Stimulated activated effector memory CD8-positive, alpha-beta T cell treated with anti-CD3 and anti-CD28 coated beads, Interleukin-12 subunit alpha, Interleukin-12 subunit beta, amount 100 ng/mL, for 72 hours (primary cell): ENCODE data around the gene GNA15.
"Not testable (repeated sequence)": the region's sequence is repeated elsewhere in the genome, so short reads cannot be mapped to it uniquely, and the experiment has no call there.

Experiments
- ATAC-seq: fragments of 150-1000 bp; cut with Tn5 transposase; 2 replicates; pipeline ENCODE4 v1.10.0; 2021
- DNase-seq, 2 donors: peaks; one replicate each; pipeline ENCODE4 v3.0.0; 2021 to 2022; ENCODE audit warnings: low spot score in 2 of 2
- H3K27ac Mint-ChIP-seq: one replicate; pipeline ENCODE4 v1.8.0; 2022; ENCODE audit warnings: mild to moderate bottlenecking, mixed read lengths
- H3K36me3 Mint-ChIP-seq: one replicate; pipeline ENCODE4 v1.8.0; 2022; ENCODE audit warnings: mild to moderate bottlenecking, mixed read lengths
- H3K4me1 Mint-ChIP-seq: one replicate; pipeline ENCODE4 v1.8.0; 2022; ENCODE audit warnings: mixed read lengths
- H3K4me3 Mint-ChIP-seq: one replicate; pipeline ENCODE4 v1.8.0; 2022; ENCODE audit warnings: mild to moderate bottlenecking, mixed read lengths
- H3K9me3 Mint-ChIP-seq: one replicate; pipeline ENCODE4 v1.8.0; 2022; ENCODE audit warnings: mixed read lengths

The GNA15 gene

GRCh38 chr19:3148503-3148902 is 12.7 kb downstream of the GNA15 start:
- Mint-ChIP-seq H3K9me3 (no peaks in the 10 kb centered on the region), H3K36me3 (peaks cover 67% of the 10 kb centered on the region), H3K27ac (no peak overlapping the region), H3K4me1 (peaks cover 21% of the 10 kb centered on the region), H3K4me3 (no peak overlapping the region)
- DNase-seq (no peak), ATAC-seq (peak; percentile 31)

- Mint-ChIP-seq H3K27ac (peak overlapping the region; percentile 60), H3K4me1 (peaks cover 21% of the 10 kb centered on the region), H3K36me3 (peaks cover 65% of the 10 kb centered on the region), H3K4me3 (no peak overlapping the region), H3K9me3 (no peaks in the 10 kb centered on the region)
- ATAC-seq: no peak
- DNase-seq: no peak
Observed at GRCh38 chr19:3149089-3149488, 13.3 kb downstream of the GNA15 start.

GRCh38 chr19:3149526-3150505 is 14.0 kb downstream of the GNA15 start:
- H3K9me3 Mint-ChIP-seq: no peaks in the 10 kb centered on the region
- H3K4me3 Mint-ChIP-seq: no peak overlapping the region
- peaks cover 21% of the 10 kb centered on the region for H3K4me1 Mint-ChIP-seq
- H3K36me3 Mint-ChIP-seq: peaks cover 58% of the 10 kb centered on the region
- H3K27ac Mint-ChIP-seq: peak overlapping the region; percentile 60
- DNase-seq (no peak), ATAC-seq (no peak)

- Mint-ChIP-seq H3K4me1 (peaks cover 21% of the 10 kb centered on the region), H3K9me3 (no peaks in the 10 kb centered on the region), H3K4me3 (no peak overlapping the region), H3K27ac (no peak overlapping the region), H3K36me3 (peaks cover 49% of the 10 kb centered on the region)
- DNase-seq (no peak), ATAC-seq (no peak)
Observed at GRCh38 chr19:3150739-3151329, 15.0 kb downstream of the GNA15 start.

- Mint-ChIP-seq H3K4me1 (peaks cover 15% of the 10 kb centered on the region), H3K9me3 (no peaks in the 10 kb centered on the region)
- ATAC-seq: no peak
Observed at GRCh38 chr19:3151563-3152418, 16.0 kb downstream of the GNA15 start.

GRCh38 chr19:3152419-3152780 is 16.6 kb downstream of the GNA15 start:
- no peak for ATAC-seq
- DNase-seq: no peak
- Mint-ChIP-seq H3K27ac (no peak overlapping the region), H3K9me3 (no peaks in the 10 kb centered on the region), H3K36me3 (peaks cover 33% of the 10 kb centered on the region), H3K4me3 (no peak overlapping the region), H3K4me1 (peaks cover 12% of the 10 kb centered on the region)

More at GRCh38 chr19:3151563-3152418, 16.0 kb downstream of the GNA15 start:
- H3K4me3 Mint-ChIP-seq: no peak overlapping the region
- no peak for DNase-seq
- H3K36me3 Mint-ChIP-seq: peaks cover 39% of the 10 kb centered on the region
- H3K27ac Mint-ChIP-seq: no peak overlapping the region

GRCh38 chr19:3153286-3154230 is 17.7 kb downstream of the GNA15 start:
- H3K9me3 Mint-ChIP-seq: no peaks in the 10 kb centered on the region
- H3K27ac Mint-ChIP-seq: no peak overlapping the region
- DNase-seq (no peak), ATAC-seq (no peak)
- H3K4me1 Mint-ChIP-seq: peaks cover 12% of the 10 kb centered on the region
- H3K4me3 Mint-ChIP-seq: no peak overlapping the region
- peaks cover 22% of the 10 kb centered on the region for H3K36me3 Mint-ChIP-seq

- not testable (repeated sequence) for H3K4me3 Mint-ChIP-seq, ATAC-seq, H3K27ac Mint-ChIP-seq, H3K4me1 Mint-ChIP-seq, H3K9me3 Mint-ChIP-seq, DNase-seq
- H3K36me3 Mint-ChIP-seq: peaks cover 13% of the 10 kb centered on the region
Observed at GRCh38 chr19:3154447-3154846, 18.6 kb downstream of the GNA15 start.

- peak; percentile 51 to 85 for DNase-seq
- H3K36me3 Mint-ChIP-seq: peaks cover 6% of the 10 kb centered on the region
- peaks cover under 1% of the 10 kb centered on the region for H3K9me3 Mint-ChIP-seq
- ATAC-seq: peak; percentile 92
- H3K27ac Mint-ChIP-seq: no peak overlapping the region
- peaks cover 5% of the 10 kb centered on the region for H3K4me1 Mint-ChIP-seq
- H3K4me3 Mint-ChIP-seq: no peak overlapping the region
Observed at GRCh38 chr19:3154957-3155736, 19.3 kb downstream of the GNA15 start.

- H3K36me3 Mint-ChIP-seq: no peaks in the 10 kb centered on the region
- H3K27ac Mint-ChIP-seq: peak overlapping the region; percentile 74
Observed at GRCh38 chr19:3157096-3157845, 21.4 kb downstream of the GNA15 start.

GRCh38 chr19:3159565-3159964 is 23.7 kb downstream of the GNA15 start:
- H3K27ac Mint-ChIP-seq: no peak overlapping the region
- no peaks in the 10 kb centered on the region for H3K36me3 Mint-ChIP-seq
- H3K4me3 Mint-ChIP-seq: no peak overlapping the region
- no peak for DNase-seq
- ATAC-seq: no peak
- H3K4me1 Mint-ChIP-seq: peaks cover 29% of the 10 kb centered on the region
- peaks cover 2% of the 10 kb centered on the region for H3K9me3 Mint-ChIP-seq

More at GRCh38 chr19:3157096-3157845, 21.4 kb downstream of the GNA15 start:
- Mint-ChIP-seq H3K9me3 (peaks cover 2% of the 10 kb centered on the region), H3K4me3 (no peak overlapping the region), H3K4me1 (peaks cover 21% of the 10 kb centered on the region)
- DNase-seq (no peak), ATAC-seq (no peak)

GRCh38 chr19:3160219-3160618 is 24.4 kb downstream of the GNA15 start:
- Mint-ChIP-seq H3K9me3 (peaks cover 2% of the 10 kb centered on the region), H3K27ac (peak overlapping the region; percentile 77), H3K4me3 (no peak overlapping the region), H3K36me3 (no peaks in the 10 kb centered on the region), H3K4me1 (peaks cover 29% of the 10 kb centered on the region)
- ATAC-seq (no peak), DNase-seq (no peak)

GRCh38 chr19:3161453-3161852 is 25.6 kb downstream of the GNA15 start:
- Mint-ChIP-seq H3K9me3 (peaks cover 2% of the 10 kb centered on the region), H3K4me1 (peaks cover 36% of the 10 kb centered on the region), H3K36me3 (no peaks in the 10 kb centered on the region), H3K27ac (peak overlapping the region; percentile 77), H3K4me3 (no peak overlapping the region)
- no peak for DNase-seq
- no peak for ATAC-seq
